NT2/D1 (cell line): ENCODE measurements around the gene GNAL.

ENCODE experiments used
- SUZ12 ChIP-seq: IDR thresholded peaks from 2 replicates; pipeline ENCODE4 v1.6.1; 2011; ENCODE audit not compliant: insufficient read length, insufficient read depth; ENCODE audit errors: extremely low read depth
- YY1 ChIP-seq: IDR thresholded peaks from 2 replicates; pipeline ENCODE4 v1.6.1; 2011; ENCODE audit not compliant: insufficient read length, insufficient read depth
- ZNF274 ChIP-seq: IDR thresholded peaks from 2 replicates; pipeline ENCODE4 v1.6.1; 2011; ENCODE audit warnings: mild to moderate bottlenecking, low read depth, low read length

DNA sequence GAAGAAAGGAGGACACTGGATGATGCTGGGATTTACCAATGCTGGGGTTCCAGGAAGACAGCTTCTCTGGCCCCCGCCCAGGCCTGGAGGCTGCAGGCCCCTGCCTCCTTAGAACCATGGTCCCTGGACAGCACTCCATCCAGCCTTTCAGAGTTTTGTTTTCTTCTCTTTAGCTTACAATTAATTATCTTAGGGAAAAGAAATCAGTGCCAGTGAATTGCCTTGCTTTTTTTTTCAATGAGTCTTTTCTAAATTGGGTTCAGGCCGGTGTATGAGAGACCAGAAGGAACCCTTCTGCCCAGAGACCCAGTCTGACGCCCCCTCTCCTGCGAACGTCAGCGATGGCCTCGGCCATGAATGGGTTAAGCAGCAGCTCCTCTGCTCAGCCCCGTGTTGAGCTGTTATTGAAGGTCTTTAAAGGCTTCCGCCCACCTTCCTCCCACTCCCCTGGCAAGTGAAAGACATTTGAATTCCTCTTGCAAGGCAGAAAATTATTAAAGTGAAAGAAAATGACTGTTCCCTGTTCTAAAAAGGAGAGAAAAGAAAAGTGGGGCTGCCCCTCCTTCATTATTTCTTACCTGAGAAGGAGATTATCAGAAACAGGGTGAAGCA is 96.5 kb downstream of the GNAL start:
- TF ChIP-seq YY1 (no peak), ZNF274 (no peak), SUZ12 (no peak)
